Keratinocyte (primary cell): ENCODE results near the gene SYNE1. TPM values are rescaled to one million over a fixed set of nuclear protein-coding genes. Genes with fewer than 3 reads are reported as not detected.

Source experiments
- DNase-seq: peaks from one replicate; pipeline ENCODE4 v3.0.0-alpha.2; 2011; ENCODE audit warnings: low read depth, missing footprints, low spot score
- FAIRE-seq: peaks from 2 replicates; lab custom pipeline; 2011; peaks lifted over from hg19 to GRCh38; lab: Jason Lieb, UNC
- H2AFZ ChIP-seq: 2 replicates; pipeline ENCODE4 v1.6.0; 2012; ENCODE audit warnings: low read length, control low read depth, inconsistent platforms; ENCODE audit not compliant: control insufficient read depth
- H3K27ac ChIP-seq: 2 replicates; pipeline ENCODE4 v1.5.1; 2011; ENCODE audit warnings: low read length; ENCODE audit not compliant: control insufficient read depth, insufficient read depth
- H3K27me3 ChIP-seq: 3 replicates; pipeline ENCODE4 v1.6.0; 2011; ENCODE audit warnings: low read length; ENCODE audit not compliant: control insufficient read depth, insufficient read depth; ENCODE audit errors: extremely low read depth
- H3K36me3 ChIP-seq, 2 experiments: 2 replicates in 1 of 2; 3 replicates in 1 of 2; pipeline ENCODE4 v1.5.1; 2011; ENCODE audit warnings: low read length in 2 of 2, mild to moderate bottlenecking in 1 of 2; ENCODE audit not compliant: control insufficient read depth in 2 of 2, insufficient read depth in 2 of 2; ENCODE audit errors: extremely low read depth in 1 of 2
- H3K4me1 ChIP-seq: 3 replicates; pipeline ENCODE4 v1.5.1; 2011; ENCODE audit warnings: low read length; ENCODE audit not compliant: control insufficient read depth, insufficient read depth; ENCODE audit errors: extremely low read depth
- H3K4me2 ChIP-seq: 3 replicates; pipeline ENCODE4 v1.6.0; 2011; ENCODE audit warnings: low read depth, low read length; ENCODE audit not compliant: control insufficient read depth, insufficient read depth; ENCODE audit errors: extremely low read depth
- H3K4me3 ChIP-seq, 3 experiments: fragments of 200-600 bp in 1 of 3; sonication (generic) in 1 of 3; 2 replicates in 2 of 3; 3 replicates in 1 of 3; pipeline ENCODE4 v1.5.1; 2011 to 2016; ENCODE audit warnings: low read length in 3 of 3, mild to moderate bottlenecking in 3 of 3, control low read depth in 2 of 3, inconsistent platforms in 1 of 3, low read depth in 1 of 3, mixed read lengths in 1 of 3, mixed run types in 1 of 3, moderate library complexity in 1 of 3; ENCODE audit not compliant: control insufficient read depth in 2 of 3, insufficient read depth in 2 of 3; ENCODE audit errors: extremely low read depth in 1 of 3
- H3K79me2 ChIP-seq: 2 replicates; pipeline ENCODE4 v1.6.0; 2012; ENCODE audit warnings: low read length; ENCODE audit not compliant: control insufficient read depth, insufficient read depth
- H3K9ac ChIP-seq: 3 replicates; pipeline ENCODE4 v1.6.0; 2011; ENCODE audit warnings: low read length; ENCODE audit not compliant: control insufficient read depth, insufficient read depth; ENCODE audit errors: extremely low read depth
- H3K9me1 ChIP-seq: 3 replicates; pipeline ENCODE4 v1.6.0; 2011; ENCODE audit warnings: low read length; ENCODE audit not compliant: control insufficient read depth, insufficient read depth; ENCODE audit errors: extremely low read depth
- H3K9me3 ChIP-seq: 2 replicates; pipeline ENCODE4 v1.5.1; 2012; ENCODE audit warnings: low read depth, low read length; ENCODE audit not compliant: control insufficient read depth
- H4K20me1 ChIP-seq: 3 replicates; pipeline ENCODE4 v1.6.0; 2011; ENCODE audit warnings: low read length; ENCODE audit not compliant: control insufficient read depth, insufficient read depth; ENCODE audit errors: extremely low read depth
- CTCF ChIP-seq, 3 experiments: IDR thresholded peaks in 1 of 3; conservative IDR thresholded peaks in 1 of 3; optimal IDR thresholded peaks in 1 of 3; 2 replicates in 2 of 3; 3 replicates in 1 of 3; pipeline versions ENCODE3 to v1.5.1; 2011; ENCODE audit warnings: low read length in 3 of 3, mild to moderate bottlenecking in 3 of 3, moderate library complexity in 2 of 3, control low read depth in 1 of 3, inconsistent platforms in 1 of 3; ENCODE audit not compliant: insufficient read depth in 2 of 3; ENCODE audit errors: extremely low read depth in 1 of 3
- EZH2 ChIP-seq: IDR thresholded peaks from one replicate; pipeline ENCODE4 v1.6.1; 2012; ENCODE audit warnings: inconsistent platforms, mild to moderate bottlenecking, low read length, moderate library complexity
- dilution Hi-C: fragments of 300-500 bp; cut with MboI; formaldehyde crosslinking; loops from one replicate; pipeline ENCODE4 v1.7.0; 2020; ENCODE audit warnings: low sequenced_read_pairs; ENCODE audit not compliant: extremely low pct_ligation_motif_present
- polyA plus RNA-seq, 5 experiments: library from polyadenylated mRNA; depleted of rRNA in 3 of 5; stranded (reverse) in 3 of 5; stranded (forward) in 1 of 5; unstranded in 1 of 5; fragments of >200 nt; gene quantifications; 1 replicate in 1 of 5; 2 replicates in 3 of 5; 3 replicates in 1 of 5; pipeline versions ENCODE4 v1.2.1 to v1.2.3, GENCODE V29; 2011 to 2012; ENCODE audit warnings: missing spikeins in 2 of 5, low read depth in 1 of 5, low replicate concordance in 1 of 5

The SYNE1 gene
- polyA plus RNA-seq, 1 donor (not counting 4 experiments of a cell fraction or from before 2014, with no cell fraction given) = 4.0 TPM

DNA sequence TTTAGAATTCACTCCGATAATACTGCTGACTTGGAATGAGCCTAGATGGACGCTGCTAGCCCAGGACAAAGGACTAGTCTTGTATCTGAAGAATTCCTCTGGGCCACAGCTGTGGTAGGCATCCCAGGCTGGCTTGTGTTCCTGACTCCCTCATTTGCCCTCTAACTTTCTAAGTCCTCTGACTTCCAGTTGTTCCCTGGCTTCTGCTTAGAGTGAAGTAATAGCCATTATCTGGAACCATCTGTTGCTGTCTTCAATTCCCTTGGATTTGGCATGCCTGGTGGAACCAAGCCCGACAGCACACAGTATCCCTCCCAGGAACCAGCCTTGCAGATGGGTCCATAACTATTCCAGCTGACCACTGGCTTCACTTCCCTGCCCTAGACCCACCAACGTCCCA is 376.0 kb downstream of the SYNE1 start:
- H3K36me3 ChIP-seq = peaks cover 0 to 1% of the 10 kb centered on the region in 2 experiments
- no peaks in the 10 kb centered on the region for H3K79me2 ChIP-seq
- TF ChIP-seq CTCF (optimal IDR thresholded peaks at IDR 0.05 in 1 of 3, IDR thresholded peaks at IDR 0.05 in 1 of 3, conservative IDR thresholded peaks at IDR 0.05 in 1 of 3; ENCODE audit: extremely low read depth in 1 of 3, insufficient read depth in 2 of 3, low read length in 3 of 3) = no peak
- no peak for TF ChIP-seq EZH2
- no peaks in the 10 kb centered on the region for H3K9me3 ChIP-seq
- FAIRE-seq (no peak), DNase-seq (no peak)
- no peak overlapping the region for H3K27ac ChIP-seq
- no peak overlapping the region for H3K4me2 ChIP-seq
- H4K20me1 ChIP-seq = no peaks in the 10 kb centered on the region
- no peak overlapping the region for H3K4me3 ChIP-seq
- dilution Hi-C loops = no loop called here
- no peaks in the 10 kb centered on the region for H3K4me1 ChIP-seq
- H3K9me1 ChIP-seq = no peaks in the 10 kb centered on the region
- H2AFZ ChIP-seq = no peak overlapping the region
- H3K27me3 ChIP-seq = no peaks in the 10 kb centered on the region
- H3K9ac ChIP-seq = no peak overlapping the region

DNA sequence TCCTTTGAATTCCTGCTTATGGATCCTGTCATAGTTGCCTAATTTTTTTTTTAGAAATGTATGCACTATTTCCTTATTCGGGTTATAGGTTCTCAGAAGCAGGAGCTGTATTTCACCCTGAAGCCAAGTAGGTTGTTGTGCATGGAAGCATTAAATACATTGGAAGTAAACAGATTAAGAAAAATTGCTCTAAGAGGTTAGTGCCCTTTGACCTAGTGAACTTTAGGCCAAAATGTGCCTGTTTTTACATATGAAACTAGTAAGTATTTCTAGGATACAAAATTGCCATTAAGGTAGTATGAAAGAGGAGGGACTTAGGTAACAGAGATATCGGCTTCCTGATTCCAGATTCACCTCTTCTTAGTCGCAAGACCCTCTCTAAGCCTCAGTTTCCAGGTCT is 377.9 kb downstream of the SYNE1 start:
- no peak overlapping the region for H3K9ac ChIP-seq
- H3K36me3 ChIP-seq = peaks cover 0 to 1% of the 10 kb centered on the region in 2 experiments
- H3K79me2 ChIP-seq = no peaks in the 10 kb centered on the region
- TF ChIP-seq CTCF (optimal IDR thresholded peaks at IDR 0.05 in 1 of 3, IDR thresholded peaks at IDR 0.05 in 1 of 3, conservative IDR thresholded peaks at IDR 0.05 in 1 of 3; ENCODE audit: extremely low read depth in 1 of 3, insufficient read depth in 2 of 3, low read length in 3 of 3) (no peak), EZH2 (no peak)
- H4K20me1 ChIP-seq = no peaks in the 10 kb centered on the region
- H3K27ac ChIP-seq = no peak overlapping the region
- FAIRE-seq (no peak), DNase-seq (no peak)
- no peaks in the 10 kb centered on the region for H3K27me3 ChIP-seq
- no peak overlapping the region for H3K4me3 ChIP-seq
- no peak overlapping the region for H3K4me2 ChIP-seq
- dilution Hi-C loops = no loop called here
- H3K9me3 ChIP-seq = no peaks in the 10 kb centered on the region
- H2AFZ ChIP-seq = no peak overlapping the region
- H3K4me1 ChIP-seq = no peaks in the 10 kb centered on the region
- no peaks in the 10 kb centered on the region for H3K9me1 ChIP-seq
